NCI-H748 treated with DMSO at 0.1 percent for 48 hours (cell line): Measurements from ENCODE around the gene ATG16L1.

Experiments used
- DNase-seq: peaks from one replicate; lab custom pipeline; 2025; lab: John Stamatoyannopoulos, UW

Gene ATG16L1

GRCh38 chr2:233251306-233252116, at the start of gene ATG16L1:
TSS of gene ATG16L1 (plus strand) at chr2:233251673. CDS start at chr2:233251828, 155 bp downstream.
- DNase-seq: peak; percentile 88

GRCh38 chr2:233202531-233202944, 48.9 kb upstream of the ATG16L1 start:
- no peak for DNase-seq

- no peak for DNase-seq
Observed at GRCh38 chr2:233203060-233203459, 48.4 kb upstream of the ATG16L1 start.

- DNase-seq: no peak
Observed at GRCh38 chr2:233204286-233204936, 47.1 kb upstream of the ATG16L1 start.

- DNase-seq: no peak
Observed at GRCh38 chr2:233208382-233209116, 42.9 kb upstream of the ATG16L1 start.

- DNase-seq: no peak
Observed at GRCh38 chr2:233209117-233209532, 42.3 kb upstream of the ATG16L1 start.

GRCh38 chr2:233209533-233210171, 41.8 kb upstream of the ATG16L1 start:
- DNase-seq: no peak

- no peak for DNase-seq
Observed at GRCh38 chr2:233210281-233210680, 41.2 kb upstream of the ATG16L1 start.

- DNase-seq: no peak
Observed at GRCh38 chr2:233210843-233211547, 40.5 kb upstream of the ATG16L1 start.

- no peak for DNase-seq
Observed at GRCh38 chr2:233211548-233211895, 40.0 kb upstream of the ATG16L1 start.

- no peak for DNase-seq
Observed at GRCh38 chr2:233213011-233213410, 38.5 kb upstream of the ATG16L1 start.

GRCh38 chr2:233213975-233214374, 37.5 kb upstream of the ATG16L1 start:
- DNase-seq: no peak

- DNase-seq: no peak
Observed at GRCh38 chr2:233217892-233218377, 33.5 kb upstream of the ATG16L1 start.

GRCh38 chr2:233218836-233219235, 32.6 kb upstream of the ATG16L1 start:
- DNase-seq: no peak

GRCh38 chr2:233219848-233220247, 31.6 kb upstream of the ATG16L1 start:
- no peak for DNase-seq

- DNase-seq: no peak
Observed at GRCh38 chr2:233221378-233222063, 30.0 kb upstream of the ATG16L1 start.

GRCh38 chr2:233223059-233223894, 28.2 kb upstream of the ATG16L1 start:
- DNase-seq: no peak

GRCh38 chr2:233225230-233226068, 26.0 kb upstream of the ATG16L1 start:
- no peak for DNase-seq

- DNase-seq: no peak
Observed at GRCh38 chr2:233226511-233227031, 24.9 kb upstream of the ATG16L1 start.
